ENCODE measurements around the gene CSMD2.

- TF ChIP-seq CTCF (conservative IDR thresholded peaks at IDR 0.05 in 1 of 2, IDR thresholded peaks at IDR 0.05 in 1 of 2; ENCODE audit: low read depth in 1 of 2, low read length in 2 of 2): no peak
- no peak for TF ChIP-seq EZH2 (IDR thresholded peaks at IDR 0.05; ENCODE audit: low read length, missing control alignments)
Observed at GRCh38 chr1:34149501-34149900, 15.5 kb downstream of the CSMD2 start.
